Measurements from ENCODE around the gene TTBK1. TPM values are rescaled to one million over a fixed set of nuclear protein-coding genes. Genes with fewer than 3 reads are reported as not detected.

The TTBK1 gene
- total RNA-seq, 1 donor from 2014 or later, result 0.09 TPM

DNA sequence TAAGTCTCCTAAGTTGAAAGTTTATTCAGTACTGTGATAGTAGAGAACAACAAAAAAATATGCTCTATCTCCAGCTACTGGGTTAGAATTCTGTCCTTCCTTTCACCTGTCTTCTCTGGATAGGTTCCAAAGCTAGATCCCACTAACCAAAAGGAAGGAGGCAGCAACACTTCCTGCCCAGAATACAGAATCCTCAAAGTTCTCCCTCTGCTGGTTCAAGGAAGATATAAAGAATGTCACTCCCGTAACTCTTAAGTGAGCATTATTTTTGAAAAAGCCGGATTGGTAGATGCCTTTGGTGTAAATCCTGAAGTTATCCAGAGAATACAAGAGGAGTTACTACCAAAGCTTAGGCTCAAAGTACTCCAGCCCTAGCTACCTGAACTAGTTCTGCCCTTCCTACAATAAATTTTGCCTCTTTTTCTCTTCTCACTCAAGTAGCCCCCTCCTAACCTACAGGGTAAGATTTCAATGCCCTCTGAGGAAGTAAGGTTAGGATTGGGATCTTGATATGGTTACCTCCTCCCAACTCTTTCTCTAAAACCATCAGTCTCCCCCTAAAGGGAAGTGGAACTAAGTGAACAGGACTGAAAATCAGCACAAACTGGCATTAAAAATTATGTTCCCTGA is 91.3 kb downstream of the TTBK1 start:
- ATAC-seq (peak; percentile 67 to 71), DNase-seq (no peak)
- Histone ChIP-seq H3K9me3 (no peaks in the 10 kb centered on the region), H3K4me3 (no peak overlapping the region), H3K27me3 (ENCODE audit: low read depth) (no peaks in the 10 kb centered on the region), H3K27ac (no peak overlapping the region), H3K4me1 (peaks cover 5% of the 10 kb centered on the region), H3K36me3 (peaks cover 28% of the 10 kb centered on the region)
- TF ChIP-seq, protein P1, sequence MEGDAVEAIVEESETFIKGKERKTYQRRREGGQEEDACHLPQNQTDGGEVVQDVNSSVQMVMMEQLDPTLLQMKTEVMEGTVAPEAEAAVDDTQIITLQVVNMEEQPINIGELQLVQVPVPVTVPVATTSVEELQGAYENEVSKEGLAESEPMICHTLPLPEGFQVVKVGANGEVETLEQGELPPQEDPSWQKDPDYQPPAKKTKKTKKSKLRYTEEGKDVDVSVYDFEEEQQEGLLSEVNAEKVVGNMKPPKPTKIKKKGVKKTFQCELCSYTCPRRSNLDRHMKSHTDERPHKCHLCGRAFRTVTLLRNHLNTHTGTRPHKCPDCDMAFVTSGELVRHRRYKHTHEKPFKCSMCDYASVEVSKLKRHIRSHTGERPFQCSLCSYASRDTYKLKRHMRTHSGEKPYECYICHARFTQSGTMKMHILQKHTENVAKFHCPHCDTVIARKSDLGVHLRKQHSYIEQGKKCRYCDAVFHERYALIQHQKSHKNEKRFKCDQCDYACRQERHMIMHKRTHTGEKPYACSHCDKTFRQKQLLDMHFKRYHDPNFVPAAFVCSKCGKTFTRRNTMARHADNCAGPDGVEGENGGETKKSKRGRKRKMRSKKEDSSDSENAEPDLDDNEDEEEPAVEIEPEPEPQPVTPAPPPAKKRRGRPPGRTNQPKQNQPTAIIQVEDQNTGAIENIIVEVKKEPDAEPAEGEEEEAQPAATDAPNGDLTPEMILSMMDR (IDR thresholded peaks at IDR 0.05), result peak; percentile 50
- intact Hi-C loops (cut with DNase I), result no loop called here

DNA sequence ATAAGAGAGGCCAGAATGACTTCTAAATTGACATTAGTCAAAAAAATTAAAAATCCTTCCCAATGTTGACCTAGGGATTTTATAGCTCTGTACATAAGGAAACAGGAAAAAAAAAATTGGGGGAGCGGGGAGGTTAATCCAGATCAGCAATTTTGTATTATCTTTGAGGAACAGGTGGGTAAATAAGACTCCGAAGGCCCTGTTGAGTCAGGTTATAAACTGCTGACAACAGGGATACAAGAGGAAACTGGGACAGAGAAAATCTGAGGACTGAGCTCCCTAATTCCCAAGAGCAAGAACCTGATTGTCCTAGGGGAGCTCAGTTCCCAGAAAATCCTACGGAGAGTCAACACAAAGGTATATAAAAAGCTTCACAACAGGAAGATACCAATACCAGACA is 92.2 kb downstream of the TTBK1 start:
- DNase-seq, result no peak
- intact Hi-C loops (cut with DNase I), result no loop called here
- peaks cover 37% of the 10 kb centered on the region for H3K36me3 ChIP-seq

DNA sequence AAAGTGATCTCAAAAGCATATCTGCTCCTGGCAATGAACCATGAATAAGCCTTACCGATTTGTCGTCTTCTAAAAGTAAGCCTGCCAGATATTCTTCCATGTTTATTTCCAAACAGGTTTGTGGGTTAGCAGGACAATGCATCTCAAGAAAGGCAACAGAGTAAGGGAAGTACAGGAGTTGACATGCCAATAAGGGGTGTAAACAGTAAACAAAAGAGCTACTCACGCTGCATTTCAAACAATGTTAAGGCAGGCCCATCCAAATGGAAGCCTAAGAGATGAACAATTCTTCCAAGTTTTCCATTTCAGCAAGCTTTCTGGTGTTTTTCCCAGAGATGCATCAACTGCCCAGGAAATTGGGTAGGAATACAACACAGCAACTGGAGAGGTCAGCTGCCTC is 93.1 kb downstream of the TTBK1 start:
- H3K4me3 ChIP-seq, result no peak overlapping the region
- peaks cover 46% of the 10 kb centered on the region for H3K36me3 ChIP-seq
- TF ChIP-seq, protein P1 (IDR thresholded peaks at IDR 0.05), result no peak
- DNase-seq (no peak), ATAC-seq (no peak)
- no peaks in the 10 kb centered on the region for H3K9me3 ChIP-seq
- no peaks in the 10 kb centered on the region for H3K27me3 ChIP-seq (ENCODE audit: low read depth)
- no peak overlapping the region for H3K27ac ChIP-seq
- intact Hi-C loops (cut with DNase I), result no loop called here
- peaks cover 4% of the 10 kb centered on the region for H3K4me1 ChIP-seq

More for the DNA sequence above, 92.2 kb downstream of the TTBK1 start:
- no peak for ATAC-seq
- TF ChIP-seq, protein P1 (IDR thresholded peaks at IDR 0.05), result no peak
- Histone ChIP-seq H3K9me3 (no peaks in the 10 kb centered on the region), H3K27ac (no peak overlapping the region), H3K4me3 (no peak overlapping the region), H3K4me1 (peaks cover 5% of the 10 kb centered on the region), H3K27me3 (ENCODE audit: low read depth) (no peaks in the 10 kb centered on the region)

Other genes with a start within 250 kb of the TTBK1 start
- 44.8 TPM for gene MEA1, start 229.5 kb upstream of the TTBK1 start, total RNA-seq
- gene KLHDC3, start 229.2 kb upstream of the TTBK1 start, total RNA-seq, result 59.3 TPM
- 35.3 TPM for gene RRP36, start 221.9 kb upstream of the TTBK1 start, total RNA-seq
- 16.1 TPM for gene CUL7, start 189.6 kb upstream of the TTBK1 start, total RNA-seq
- gene MRPL2, start 184.0 kb upstream of the TTBK1 start, total RNA-seq, result 40.1 TPM
- gene KLC4, start 183.8 kb upstream of the TTBK1 start, total RNA-seq, result 45.2 TPM
- gene PTK7, start 167.2 kb upstream of the TTBK1 start, total RNA-seq, result 81.0 TPM
- 29.2 TPM for gene SRF, start 72.2 kb upstream of the TTBK1 start, total RNA-seq
- gene CUL9, start 61.3 kb upstream of the TTBK1 start, total RNA-seq, result 41.8 TPM
- 24.0 TPM for gene DNPH1, start 14.0 kb upstream of the TTBK1 start, total RNA-seq
- not detected for gene SLC22A7, start 54.8 kb downstream of the TTBK1 start, total RNA-seq
- 0.95 TPM for gene CRIP3, start 65.3 kb downstream of the TTBK1 start, total RNA-seq
- gene ZNF318, start 126.2 kb downstream of the TTBK1 start, total RNA-seq, result 18.3 TPM
- 34.4 TPM for gene ABCC10, start 184.1 kb downstream of the TTBK1 start, total RNA-seq
- 0.53 TPM for gene DLK2, start 212.1 kb downstream of the TTBK1 start, total RNA-seq
- 34.3 TPM for gene TJAP1, start 234.1 kb downstream of the TTBK1 start, total RNA-seq